ENCODE data around the gene COMMD1. TPM values are rescaled to one million over a fixed set of nuclear protein-coding genes. Genes with fewer than 3 reads are reported as not detected.
"Not testable (repeated sequence)": the region's sequence is repeated elsewhere in the genome, so short reads cannot be mapped to it uniquely, and the experiment has no call there.

COMMD1 gene
- total RNA-seq, 1 donor from 2014 or later: 43.0 TPM

DNA sequence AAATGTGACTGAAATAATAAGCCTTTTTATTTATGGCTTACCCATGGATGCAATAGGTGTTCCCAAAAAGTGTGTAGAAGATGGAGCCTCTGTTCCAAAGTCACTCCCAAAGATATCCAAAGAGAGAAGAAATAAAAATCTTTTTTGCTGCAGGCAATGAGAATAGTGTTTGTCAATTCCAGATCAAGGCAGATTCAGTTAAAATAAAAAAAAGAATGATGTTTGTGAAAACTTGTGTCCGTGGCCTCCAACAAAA is 43.9 kb downstream of the COMMD1 start:
- no peaks in the 10 kb centered on the region for H3K9me3 ChIP-seq
- H3K4me3 ChIP-seq: no peak overlapping the region
- peak overlapping the region; percentile 62 for H3K27ac ChIP-seq
- TF ChIP-seq, protein P1, sequence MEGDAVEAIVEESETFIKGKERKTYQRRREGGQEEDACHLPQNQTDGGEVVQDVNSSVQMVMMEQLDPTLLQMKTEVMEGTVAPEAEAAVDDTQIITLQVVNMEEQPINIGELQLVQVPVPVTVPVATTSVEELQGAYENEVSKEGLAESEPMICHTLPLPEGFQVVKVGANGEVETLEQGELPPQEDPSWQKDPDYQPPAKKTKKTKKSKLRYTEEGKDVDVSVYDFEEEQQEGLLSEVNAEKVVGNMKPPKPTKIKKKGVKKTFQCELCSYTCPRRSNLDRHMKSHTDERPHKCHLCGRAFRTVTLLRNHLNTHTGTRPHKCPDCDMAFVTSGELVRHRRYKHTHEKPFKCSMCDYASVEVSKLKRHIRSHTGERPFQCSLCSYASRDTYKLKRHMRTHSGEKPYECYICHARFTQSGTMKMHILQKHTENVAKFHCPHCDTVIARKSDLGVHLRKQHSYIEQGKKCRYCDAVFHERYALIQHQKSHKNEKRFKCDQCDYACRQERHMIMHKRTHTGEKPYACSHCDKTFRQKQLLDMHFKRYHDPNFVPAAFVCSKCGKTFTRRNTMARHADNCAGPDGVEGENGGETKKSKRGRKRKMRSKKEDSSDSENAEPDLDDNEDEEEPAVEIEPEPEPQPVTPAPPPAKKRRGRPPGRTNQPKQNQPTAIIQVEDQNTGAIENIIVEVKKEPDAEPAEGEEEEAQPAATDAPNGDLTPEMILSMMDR (IDR thresholded peaks at IDR 0.05): no peak
- no peak for TF ChIP-seq POLR2AphosphoS5 (IDR thresholded peaks at IDR 0.05; ENCODE audit: insufficient read depth in 1 of 2, low read depth in 1 of 2)
- TF ChIP-seq POLR2A (IDR thresholded peaks at IDR 0.05): no peak
- intact Hi-C loops (cut with DNase I): no loop called here
- H3K4me1 ChIP-seq: peaks cover 26% of the 10 kb centered on the region
- H3K36me3 ChIP-seq: no peaks in the 10 kb centered on the region
- no peaks in the 10 kb centered on the region for H3K27me3 ChIP-seq
- no peak for DNase-seq (ENCODE audit: extremely low spot score in 2 of 2)

DNA sequence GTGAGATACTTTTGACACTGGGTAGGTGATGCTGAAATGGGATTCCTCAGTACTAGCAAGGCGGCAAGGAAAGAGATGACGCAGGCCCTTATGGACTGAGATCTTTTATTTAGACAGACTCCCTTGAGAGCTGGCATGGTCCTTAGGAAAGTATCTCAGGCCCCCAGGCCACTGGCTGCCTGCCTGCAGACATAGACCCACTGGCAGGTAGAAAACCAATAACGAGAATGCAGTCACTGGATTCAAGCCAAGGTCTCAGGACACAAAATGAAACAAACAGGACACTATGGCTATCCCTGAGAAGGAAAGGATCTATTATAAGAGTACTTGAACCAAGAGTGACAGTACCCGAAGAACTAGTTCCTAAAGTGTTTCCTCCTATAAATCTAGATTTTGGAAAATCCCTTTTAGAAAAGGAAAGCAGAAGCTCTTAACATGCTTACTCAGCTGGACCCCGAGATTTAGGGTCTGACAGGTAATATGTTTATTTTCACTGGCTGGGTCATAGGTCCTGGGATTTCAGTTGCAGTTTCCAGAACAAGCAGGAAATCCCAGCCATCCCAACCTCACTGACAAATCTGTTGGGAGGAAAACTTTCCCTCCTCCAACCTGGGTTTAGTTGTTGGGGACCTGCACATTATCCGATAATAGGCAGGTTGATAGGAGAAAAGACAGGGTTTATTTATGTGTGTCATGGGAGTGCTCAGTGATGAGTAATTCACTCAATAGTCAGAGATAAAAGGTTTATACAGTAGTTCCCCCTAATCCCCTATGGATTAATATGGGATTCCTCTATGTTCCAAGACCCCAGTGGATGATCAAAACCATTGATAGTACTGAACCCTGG is 44.5 kb downstream of the COMMD1 start:
- peaks cover 26% of the 10 kb centered on the region for H3K4me1 ChIP-seq
- H3K27ac ChIP-seq: peak overlapping the region; percentile 62
- intact Hi-C loops (cut with DNase I): no loop called here
- DNase-seq (ENCODE audit: extremely low spot score in 2 of 2): no peak
- no peak overlapping the region for H3K4me3 ChIP-seq
- no peaks in the 10 kb centered on the region for H3K36me3 ChIP-seq
- no peaks in the 10 kb centered on the region for H3K9me3 ChIP-seq
- no peaks in the 10 kb centered on the region for H3K27me3 ChIP-seq
- TF ChIP-seq POLR2AphosphoS5 (IDR thresholded peaks at IDR 0.05; ENCODE audit: insufficient read depth in 1 of 2, low read depth in 1 of 2): no peak
- TF ChIP-seq, protein P1 (IDR thresholded peaks at IDR 0.05): no peak
- no peak for TF ChIP-seq POLR2A (IDR thresholded peaks at IDR 0.05)

- TF ChIP-seq, protein P1 (IDR thresholded peaks at IDR 0.05): no peak
- TF ChIP-seq POLR2AphosphoS5 (IDR thresholded peaks at IDR 0.05; ENCODE audit: insufficient read depth in 1 of 2, low read depth in 1 of 2) (no peak), POLR2A (IDR thresholded peaks at IDR 0.05) (no peak)
- H3K27ac ChIP-seq: peak overlapping the region; percentile 62
- no peak overlapping the region for H3K4me3 ChIP-seq
- H3K4me1 ChIP-seq: peaks cover 26% of the 10 kb centered on the region
- H3K9me3 ChIP-seq: no peaks in the 10 kb centered on the region
- H3K27me3 ChIP-seq: no peaks in the 10 kb centered on the region
- DNase-seq (ENCODE audit: extremely low spot score in 2 of 2): no peak
- H3K36me3 ChIP-seq: no peaks in the 10 kb centered on the region
- intact Hi-C loops (cut with DNase I): no loop called here
These were observed 45.3 kb downstream of the COMMD1 start for GRCh38 chr2:61950571-61951315.

DNA sequence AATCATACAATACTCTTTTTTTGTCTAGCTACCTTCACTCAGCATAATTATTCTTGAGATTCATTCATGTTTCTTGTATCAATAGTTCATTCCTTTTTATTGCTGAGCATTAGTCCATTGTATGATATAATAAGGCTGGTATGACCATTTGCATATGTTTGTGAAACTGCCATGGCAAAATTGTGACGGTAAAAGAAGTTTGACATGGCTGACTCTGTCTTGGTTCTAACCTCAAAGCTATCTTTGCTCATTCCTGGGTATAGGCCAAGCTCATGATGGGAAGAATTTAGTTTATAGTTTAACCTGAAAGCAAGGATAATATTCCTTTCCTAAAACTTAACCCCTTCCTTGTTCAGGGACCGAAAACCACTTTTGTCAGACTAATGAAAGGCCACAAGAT is 46.4 kb downstream of the COMMD1 start:
- intact Hi-C loops (cut with DNase I): no loop called here
- no peak for DNase-seq (ENCODE audit: extremely low spot score in 2 of 2)
- Histone ChIP-seq H3K4me1 (peaks cover 26% of the 10 kb centered on the region), H3K9me3 (no peaks in the 10 kb centered on the region), H3K36me3 (no peaks in the 10 kb centered on the region), H3K27me3 (no peaks in the 10 kb centered on the region), H3K27ac (no peak overlapping the region), H3K4me3 (no peak overlapping the region)
- TF ChIP-seq, protein P1 (IDR thresholded peaks at IDR 0.05): no peak
- TF ChIP-seq POLR2A (IDR thresholded peaks at IDR 0.05): no peak
- TF ChIP-seq POLR2AphosphoS5 (IDR thresholded peaks at IDR 0.05; ENCODE audit: insufficient read depth in 1 of 2, low read depth in 1 of 2): no peak

DNA sequence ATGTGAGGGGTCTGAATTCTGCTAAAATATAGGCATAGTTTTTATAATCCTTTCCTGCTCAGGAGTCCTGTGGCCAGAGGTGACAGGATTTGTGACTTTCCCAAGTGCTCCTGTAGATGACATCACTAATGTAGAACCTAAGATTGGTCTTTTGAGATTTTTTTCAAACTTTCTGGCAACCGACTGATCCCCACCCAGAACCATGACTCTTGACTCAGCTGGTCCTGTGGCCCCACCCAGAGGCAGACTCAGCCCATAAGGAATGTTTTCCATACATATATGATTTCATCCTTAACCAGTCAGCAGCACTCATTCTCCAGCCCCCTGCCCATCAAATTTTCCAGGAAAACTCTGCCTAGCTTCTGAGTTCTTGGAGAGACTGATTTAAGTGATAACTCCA is 46.8 kb downstream of the COMMD1 start:
- no peak overlapping the region for H3K4me3 ChIP-seq
- TF ChIP-seq POLR2AphosphoS5 (IDR thresholded peaks at IDR 0.05; ENCODE audit: insufficient read depth in 1 of 2, low read depth in 1 of 2) (no peak), POLR2A (IDR thresholded peaks at IDR 0.05) (no peak)
- TF ChIP-seq, protein P1 (IDR thresholded peaks at IDR 0.05): no peak
- H3K27me3 ChIP-seq: no peaks in the 10 kb centered on the region
- intact Hi-C loops (cut with DNase I): no loop called here
- peaks cover 30% of the 10 kb centered on the region for H3K4me1 ChIP-seq
- no peaks in the 10 kb centered on the region for H3K9me3 ChIP-seq
- DNase-seq (ENCODE audit: extremely low spot score in 2 of 2): no peak
- no peaks in the 10 kb centered on the region for H3K36me3 ChIP-seq
- no peak overlapping the region for H3K27ac ChIP-seq

DNA sequence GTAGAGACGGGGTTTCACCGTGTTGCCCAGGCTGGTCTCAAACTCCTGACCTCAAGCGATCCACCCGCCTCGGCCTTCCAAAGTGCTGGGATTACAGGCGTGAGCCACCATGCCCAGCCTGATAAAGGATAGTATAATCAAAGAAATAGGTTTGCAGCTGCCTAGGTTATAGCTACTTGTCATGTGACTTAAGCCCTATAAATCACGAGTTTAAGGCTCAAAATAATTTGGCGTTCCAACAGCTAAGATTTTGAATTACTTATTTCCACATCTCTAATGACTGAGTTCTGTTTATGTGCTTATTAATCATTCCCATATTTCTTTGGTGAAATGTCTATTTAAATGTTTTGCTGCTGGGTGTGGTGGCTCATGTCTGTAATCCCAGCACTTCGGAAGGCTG is 49.4 kb downstream of the COMMD1 start:
- DNase-seq (ENCODE audit: extremely low spot score in 2 of 2); H3K27me3 ChIP-seq; intact Hi-C loops (cut with DNase I); H3K36me3 ChIP-seq; H3K9me3 ChIP-seq; H3K4me3 ChIP-seq: not testable (repeated sequence)
- Histone ChIP-seq H3K27ac (peak overlapping the region; percentile 33), H3K4me1 (peaks cover 31% of the 10 kb centered on the region)

Data from vagina (tissue), 2 donors.